SU-DHL-6 (cell line): ENCODE results near the gene PLD5.
"Not testable (repeated sequence)": the region's sequence is repeated elsewhere in the genome, so short reads cannot be mapped to it uniquely, and the experiment has no call there.

ENCODE experiments used
- H2AFZ ChIP-seq: fragments of 200-600 bp; sonication (generic); 2 replicates; pipeline ENCODE4 v1.6.1; 2014; ENCODE audit warnings: low read depth, mild to moderate bottlenecking, moderate library complexity, mixed read lengths, antibody characterized with exemption, low read length; ENCODE audit not compliant: severe bottlenecking
- H3F3A ChIP-seq: fragments of 200-600 bp; shearing (Covaris generic); 2 replicates; pipeline ENCODE4 v1.6.0; 2016; ENCODE audit warnings: antibody characterized with exemption, mild to moderate bottlenecking; ENCODE audit not compliant: insufficient read depth
- H3K27ac ChIP-seq: fragments of 200-600 bp; sonication (generic); 2 replicates; pipeline ENCODE4 v1.5.1; 2016; ENCODE audit warnings: low read depth, mild to moderate bottlenecking, low read length, moderate library complexity, mixed read lengths
- H3K27me3 ChIP-seq: fragments of 200-600 bp; sonication (generic), shearing (Covaris generic); 2 replicates; pipeline ENCODE4 v1.6.0; 2014; ENCODE audit warnings: mild to moderate bottlenecking, low read length
- H3K36me3 ChIP-seq: fragments of 200-600 bp; sonication (generic); 2 replicates; pipeline ENCODE4 v1.6.1; 2014; ENCODE audit warnings: mild to moderate bottlenecking, low read length, mixed read lengths
- H3K4me2 ChIP-seq: fragments of 300-600, 200-600 bp; shearing (Covaris generic), sonication (generic); 2 replicates; pipeline ENCODE4 v1.6.0; 2014; ENCODE audit warnings: low read length, low read depth, mild to moderate bottlenecking; ENCODE audit not compliant: poor library complexity, severe bottlenecking
- H3K4me3 ChIP-seq: fragments of 200-600 bp; sonication (generic); 2 replicates; pipeline ENCODE4 v1.5.1; 2014; ENCODE audit warnings: antibody characterized with exemption, low read length, mild to moderate bottlenecking, mixed read lengths; ENCODE audit not compliant: insufficient read depth, poor library complexity, severe bottlenecking
- H3K79me2 ChIP-seq: fragments of 200-600 bp; sonication (generic); 2 replicates; pipeline ENCODE4 v1.6.1; 2014; ENCODE audit warnings: mild to moderate bottlenecking, low read length, moderate library complexity; ENCODE audit not compliant: insufficient read depth
- H3K9ac ChIP-seq: fragments of 200-600 bp; sonication (generic); 2 replicates; pipeline ENCODE4 v1.7.0; 2014; ENCODE audit warnings: mild to moderate bottlenecking, low read length
- H3K9me2 ChIP-seq: fragments of 200-600 bp; sonication (generic); replicated peaks from 2 replicates; pipeline ENCODE4 v1.6.1; 2014; ENCODE audit warnings: low read length; ENCODE audit not compliant: insufficient read depth
- H3K9me3 ChIP-seq: fragments of 200-600 bp; sonication (generic); 2 replicates; pipeline ENCODE4 v1.6.1; 2014; ENCODE audit warnings: low read length, mixed read lengths; ENCODE audit not compliant: insufficient read depth
- H4K20me1 ChIP-seq: fragments of 200-600 bp; sonication (generic); 2 replicates; pipeline ENCODE4 v1.6.1; 2014; ENCODE audit warnings: low read depth, mild to moderate bottlenecking, antibody characterized with exemption, low read length, moderate library complexity, mixed read lengths
- EZH2phosphoT487 ChIP-seq: fragments of 200-600 bp; sonication (generic), shearing (Covaris generic); conservative IDR thresholded peaks from 2 replicates; pipeline ENCODE4 v1.6.1; 2018; ENCODE audit warnings: mild to moderate bottlenecking, antibody characterized with exemption, low read length, moderate library complexity, mixed read lengths
- TF ChIP-seq, protein P1 (sequence below): fragments of 200-600 bp; sonication (generic); IDR thresholded peaks from one replicate; pipeline ENCODE4 v1.5.1; 2017; ENCODE audit warnings: antibody characterized with exemption, mild to moderate bottlenecking, low read length, moderate library complexity; ENCODE audit not compliant: insufficient read depth, poor library complexity, severe bottlenecking

PLD5 gene

DNA sequence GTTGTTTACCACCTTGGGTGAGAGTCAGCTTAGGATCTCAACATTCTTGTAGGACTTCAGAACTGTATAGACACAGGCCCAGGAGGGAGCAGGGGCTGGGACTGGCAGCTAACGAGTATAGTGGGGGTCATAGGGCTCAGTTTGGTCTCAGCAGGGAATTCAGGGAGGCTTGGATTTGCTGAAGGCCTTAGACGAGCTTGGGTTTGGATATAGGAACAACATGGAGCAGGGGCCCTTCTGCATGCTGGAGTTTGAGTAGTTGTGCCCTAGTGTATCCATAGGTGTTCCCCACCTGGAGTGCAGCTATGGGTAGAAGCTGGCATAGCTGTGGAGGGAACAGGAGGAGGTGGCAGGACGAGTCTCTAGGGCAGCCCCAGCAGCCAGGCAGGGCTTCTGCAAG is 462.2 kb downstream of the PLD5 start:
- Histone ChIP-seq H3K27ac (no peak overlapping the region), H3K79me2 (no peaks in the 10 kb centered on the region), H2AFZ (no peak overlapping the region), H3K4me3 (no peak overlapping the region), H3K4me2 (no peak overlapping the region), H3F3A (no peaks in the 10 kb centered on the region), H3K9me3 (no peaks in the 10 kb centered on the region), H3K9me2 (no peaks in the 10 kb centered on the region), H4K20me1 (no peaks in the 10 kb centered on the region), H3K9ac (no peak overlapping the region), H3K36me3 (no peaks in the 10 kb centered on the region), H3K27me3 (no peaks in the 10 kb centered on the region)
- TF ChIP-seq, protein P1, sequence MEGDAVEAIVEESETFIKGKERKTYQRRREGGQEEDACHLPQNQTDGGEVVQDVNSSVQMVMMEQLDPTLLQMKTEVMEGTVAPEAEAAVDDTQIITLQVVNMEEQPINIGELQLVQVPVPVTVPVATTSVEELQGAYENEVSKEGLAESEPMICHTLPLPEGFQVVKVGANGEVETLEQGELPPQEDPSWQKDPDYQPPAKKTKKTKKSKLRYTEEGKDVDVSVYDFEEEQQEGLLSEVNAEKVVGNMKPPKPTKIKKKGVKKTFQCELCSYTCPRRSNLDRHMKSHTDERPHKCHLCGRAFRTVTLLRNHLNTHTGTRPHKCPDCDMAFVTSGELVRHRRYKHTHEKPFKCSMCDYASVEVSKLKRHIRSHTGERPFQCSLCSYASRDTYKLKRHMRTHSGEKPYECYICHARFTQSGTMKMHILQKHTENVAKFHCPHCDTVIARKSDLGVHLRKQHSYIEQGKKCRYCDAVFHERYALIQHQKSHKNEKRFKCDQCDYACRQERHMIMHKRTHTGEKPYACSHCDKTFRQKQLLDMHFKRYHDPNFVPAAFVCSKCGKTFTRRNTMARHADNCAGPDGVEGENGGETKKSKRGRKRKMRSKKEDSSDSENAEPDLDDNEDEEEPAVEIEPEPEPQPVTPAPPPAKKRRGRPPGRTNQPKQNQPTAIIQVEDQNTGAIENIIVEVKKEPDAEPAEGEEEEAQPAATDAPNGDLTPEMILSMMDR, result no peak
- TF ChIP-seq EZH2phosphoT487, result no peak

DNA sequence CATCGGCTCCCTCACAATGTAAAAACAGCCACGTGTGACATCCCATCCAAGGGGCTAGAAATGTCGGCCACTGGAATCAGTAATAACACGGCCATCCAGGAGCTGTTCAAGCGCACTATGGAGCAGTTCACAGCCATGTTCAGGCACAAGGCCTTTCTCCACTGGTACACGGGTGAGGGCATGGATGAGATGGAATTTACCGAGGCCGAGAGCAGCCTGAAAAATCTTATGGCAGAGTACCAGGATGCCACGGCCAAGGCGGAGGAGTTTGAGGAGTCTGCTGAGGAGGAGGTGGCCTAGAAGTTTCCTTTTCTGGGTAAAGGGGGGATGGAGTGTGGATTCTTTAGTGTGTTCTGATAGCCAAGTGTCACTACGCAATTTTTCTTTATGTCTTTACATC is 464.5 kb downstream of the PLD5 start:
- Histone ChIP-seq H3K9ac (no peak overlapping the region), H4K20me1 (no peaks in the 10 kb centered on the region), H3K79me2 (no peaks in the 10 kb centered on the region), H3K9me2 (no peaks in the 10 kb centered on the region), H2AFZ (no peak overlapping the region), H3K27me3 (no peaks in the 10 kb centered on the region), H3K36me3 (no peaks in the 10 kb centered on the region), H3F3A (no peaks in the 10 kb centered on the region), H3K4me2 (no peak overlapping the region), H3K9me3 (no peaks in the 10 kb centered on the region), H3K27ac (no peak overlapping the region), H3K4me3 (no peak overlapping the region)
- no peak for TF ChIP-seq EZH2phosphoT487
- TF ChIP-seq, protein P1, result no peak

DNA sequence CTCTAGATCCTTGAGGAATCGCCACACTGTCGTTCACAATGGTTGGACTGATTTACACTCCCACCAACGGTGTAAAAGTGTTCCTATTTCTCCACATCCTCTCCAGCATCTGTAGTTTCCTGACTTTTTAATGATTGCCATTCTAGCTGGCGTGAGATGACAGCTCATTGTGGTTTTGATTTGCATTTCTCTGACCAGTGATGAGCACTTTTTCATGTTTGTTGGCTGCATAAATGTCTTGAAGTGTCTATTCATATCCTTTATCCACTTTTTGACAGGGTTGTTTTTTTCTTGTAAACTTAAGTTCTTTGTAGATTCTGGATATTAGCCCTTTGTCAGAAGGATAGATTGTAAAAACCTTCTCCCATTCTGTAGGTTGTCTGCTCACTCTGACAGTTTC is 465.9 kb downstream of the PLD5 start:
- not testable (repeated sequence) for H2AFZ ChIP-seq, H3K79me2 ChIP-seq, H3K9me2 ChIP-seq, H3K27me3 ChIP-seq, H4K20me1 ChIP-seq, H3K9ac ChIP-seq, H3K27ac ChIP-seq, H3K36me3 ChIP-seq, H3K4me3 ChIP-seq, H3F3A ChIP-seq, H3K9me3 ChIP-seq, H3K4me2 ChIP-seq

DNA sequence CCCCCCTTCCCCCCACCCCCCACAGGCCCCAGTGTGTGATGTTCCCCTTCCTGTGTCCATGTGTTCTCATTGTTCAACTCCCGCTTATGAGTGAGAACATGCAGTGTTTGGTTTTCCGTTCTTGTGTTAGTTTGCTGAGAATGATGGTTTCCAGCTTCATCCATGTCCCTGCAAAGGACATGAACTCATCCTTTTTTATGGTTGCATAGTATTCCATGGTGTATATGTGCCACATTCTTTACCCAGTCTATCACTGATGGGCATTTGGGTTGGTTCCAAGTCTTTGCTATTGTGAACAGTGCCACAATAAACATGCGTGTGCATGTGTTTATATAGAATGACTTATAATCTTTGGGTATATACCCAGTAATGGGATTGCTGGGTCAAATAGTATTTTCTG is 466.3 kb downstream of the PLD5 start:
- H3K36me3 ChIP-seq, H3K4me2 ChIP-seq, H3K27me3 ChIP-seq, H3K27ac ChIP-seq, H3K9me2 ChIP-seq, H3K9me3 ChIP-seq, H4K20me1 ChIP-seq, H3K4me3 ChIP-seq, H3K79me2 ChIP-seq, H3F3A ChIP-seq, H3K9ac ChIP-seq, H2AFZ ChIP-seq: not testable (repeated sequence)
